ENCODE data around the gene AGAP3.
"Not testable (repeated sequence)": the region's sequence is repeated elsewhere in the genome, so short reads cannot be mapped to it uniquely, and the experiment has no call there.

Gene AGAP3

GRCh38 chr7:151085691-151086620 is at the start of gene AGAP3:
Gene AGAP3 (plus strand): TSS chr7:151086475. CDS start chr7:151086742, 267 bp downstream.
- peak; percentile 76 for DNase-seq (ENCODE audit: low read depth)
- TF ChIP-seq CTCF (IDR thresholded peaks at IDR 0.05; ENCODE audit: control insufficient read depth, extremely low read depth, insufficient read depth) = no peak
- H3K4me3 ChIP-seq (ENCODE audit: low read depth, low read length) = peak within 1 kb of the TSS; percentile 93

GRCh38 chr7:151038951-151039849 is 47.1 kb upstream of the AGAP3 start:
- TF ChIP-seq CTCF (IDR thresholded peaks at IDR 0.05; ENCODE audit: control insufficient read depth, extremely low read depth, insufficient read depth) = no peak
- H3K4me3 ChIP-seq (ENCODE audit: low read depth, low read length) = no peak overlapping the region
- no peak for DNase-seq (ENCODE audit: low read depth)

GRCh38 chr7:151039850-151040548 is 46.3 kb upstream of the AGAP3 start:
- DNase-seq (ENCODE audit: low read depth) = no peak
- TF ChIP-seq CTCF (IDR thresholded peaks at IDR 0.05; ENCODE audit: control insufficient read depth, extremely low read depth, insufficient read depth) = no peak
- H3K4me3 ChIP-seq (ENCODE audit: low read depth, low read length) = no peak overlapping the region

- no peak overlapping the region for H3K4me3 ChIP-seq (ENCODE audit: low read depth, low read length)
- no peak for DNase-seq (ENCODE audit: low read depth)
- no peak for TF ChIP-seq CTCF (IDR thresholded peaks at IDR 0.05; ENCODE audit: control insufficient read depth, extremely low read depth, insufficient read depth)
Observed at GRCh38 chr7:151040616-151041375, 45.5 kb upstream of the AGAP3 start.

GRCh38 chr7:151043449-151043848 is 42.8 kb upstream of the AGAP3 start:
- not testable (repeated sequence) for H3K4me3 ChIP-seq (ENCODE audit: low read depth, low read length); DNase-seq (ENCODE audit: low read depth)

GRCh38 chr7:151043959-151044358 is 42.3 kb upstream of the AGAP3 start:
- DNase-seq (ENCODE audit: low read depth) = no peak
- TF ChIP-seq CTCF (IDR thresholded peaks at IDR 0.05; ENCODE audit: control insufficient read depth, extremely low read depth, insufficient read depth) = no peak
- H3K4me3 ChIP-seq (ENCODE audit: low read depth, low read length) = no peak overlapping the region

Data from LNCaP clone FGC (cell line).